ENCODE data around the gene PGM5.

Gene PGM5

GRCh38 chr9:68437785-68438184, 81.4 kb downstream of the PGM5 start:
- DNase-seq (ENCODE audit: low spot score): no peak

GRCh38 chr9:68443624-68444023, 87.2 kb downstream of the PGM5 start:
- DNase-seq (ENCODE audit: low spot score): no peak

- DNase-seq (ENCODE audit: low spot score): no peak
Measured at GRCh38 chr9:68446836-68447235, 90.4 kb downstream of the PGM5 start.

GRCh38 chr9:68447611-68448010, 91.2 kb downstream of the PGM5 start:
- DNase-seq (ENCODE audit: low spot score): no peak

GRCh38 chr9:68454579-68455334, 98.3 kb downstream of the PGM5 start:
- DNase-seq (ENCODE audit: low spot score): no peak

GRCh38 chr9:68455451-68455850, 99.0 kb downstream of the PGM5 start:
- no peak for DNase-seq (ENCODE audit: low spot score)

- no peak for DNase-seq (ENCODE audit: low spot score)
Measured at GRCh38 chr9:68457803-68458202, 101.4 kb downstream of the PGM5 start.

- DNase-seq (ENCODE audit: low spot score): no peak
Measured at GRCh38 chr9:68458918-68459317, 102.5 kb downstream of the PGM5 start.

GRCh38 chr9:68462105-68462775, 105.8 kb downstream of the PGM5 start:
- DNase-seq (ENCODE audit: low spot score): no peak

GRCh38 chr9:68470067-68470466, 113.7 kb downstream of the PGM5 start:
- DNase-seq (ENCODE audit: low spot score): no peak

- DNase-seq (ENCODE audit: low spot score): no peak
Measured at GRCh38 chr9:68470634-68471033, 114.2 kb downstream of the PGM5 start.

- DNase-seq (ENCODE audit: low spot score): no peak
Measured at GRCh38 chr9:68472119-68472518, 115.7 kb downstream of the PGM5 start.

GRCh38 chr9:68473790-68474189, 117.4 kb downstream of the PGM5 start:
- DNase-seq (ENCODE audit: low spot score): no peak

- no peak for DNase-seq (ENCODE audit: low spot score)
Measured at GRCh38 chr9:68476422-68476821, 120.0 kb downstream of the PGM5 start.

- no peak for DNase-seq (ENCODE audit: low spot score)
Measured at GRCh38 chr9:68476847-68477246, 120.4 kb downstream of the PGM5 start.

- no peak for DNase-seq (ENCODE audit: low spot score)
Measured at GRCh38 chr9:68480807-68481206, 124.4 kb downstream of the PGM5 start.

- no peak for DNase-seq (ENCODE audit: low spot score)
Measured at GRCh38 chr9:68482548-68482947, 126.1 kb downstream of the PGM5 start.

GRCh38 chr9:68488126-68488525, 131.7 kb downstream of the PGM5 start:
- no peak for DNase-seq (ENCODE audit: low spot score)

GRCh38 chr9:68489646-68490045, 133.2 kb downstream of the PGM5 start:
- no peak for DNase-seq (ENCODE audit: low spot score)

GRCh38 chr9:68492806-68493205, 136.4 kb downstream of the PGM5 start:
- no peak for DNase-seq (ENCODE audit: low spot score)

- no peak for DNase-seq (ENCODE audit: low spot score)
Measured at GRCh38 chr9:68493541-68493940, 137.1 kb downstream of the PGM5 start.

- DNase-seq (ENCODE audit: low spot score): no peak
Measured at GRCh38 chr9:68493958-68494577, 137.7 kb downstream of the PGM5 start.

GRCh38 chr9:68495247-68495646, 138.8 kb downstream of the PGM5 start:
- no peak for DNase-seq (ENCODE audit: low spot score)

Data from putamen (tissue), 1 donor.